Measurements from ENCODE around the gene LRP8. TPM values are rescaled to one million over a fixed set of nuclear protein-coding genes. Genes with fewer than 3 reads are reported as not detected.

The LRP8 gene
- polyA plus RNA-seq, 2 of the 4 experiments (the other 2 are of a cell fraction) = 32.6 to 46.1 TPM

DNA sequence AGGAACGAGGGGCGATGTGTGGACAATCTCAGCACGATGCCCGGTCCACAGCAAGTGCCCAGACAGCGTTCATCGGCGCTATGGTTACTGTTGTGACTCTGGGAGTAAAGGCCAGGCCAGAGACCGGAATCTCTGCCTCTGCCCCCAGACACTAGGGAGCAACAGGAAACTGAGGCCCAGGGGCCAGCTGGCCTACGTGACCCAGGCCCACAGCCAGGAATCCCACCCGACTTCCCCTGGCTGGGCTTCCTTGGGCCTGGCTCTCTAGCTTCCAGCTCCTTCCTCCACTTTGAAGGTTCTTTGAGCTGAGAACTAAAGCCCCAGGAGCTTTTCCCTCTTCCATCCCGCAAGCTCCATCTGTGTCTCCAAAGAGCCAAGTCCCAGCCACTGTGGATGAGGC lies 4.6 kb downstream of the LRP8 start:
- H3K9me3 ChIP-seq = no peaks in the 10 kb centered on the region
- no peak overlapping the region for H3K4me2 ChIP-seq
- DNase-seq (ENCODE audit: low read depth in 1 of 2, low spot score in 1 of 2) (no peak), ATAC-seq (no peak), FAIRE-seq (no peak)
- H3K4me1 ChIP-seq = peaks cover 15% of the 10 kb centered on the region
- POLR2A ChIA-PET = interaction anchor here (1.6 kb wide), 1 partner anchor 70 kb away, joined by 4 read pairs; no protein-coding TSS in a partner anchor
- TF ChIP-seq PHF8 (IDR thresholded peaks at IDR 0.05; ENCODE audit: borderline replicate concordance, low read depth) = no peak
- TF ChIP-seq RARB (CRISPR knock-in tag; IDR thresholded peaks at IDR 0.05) = no peak
- TF ChIP-seq BHLHE40 (IDR thresholded peaks at IDR 0.05; ENCODE audit: low read depth, low read length) = no peak
- no peak for TF ChIP-seq CTCF (IDR thresholded peaks at IDR 0.05)
- TF ChIP-seq HOXB13 (CRISPR knock-in tag; IDR thresholded peaks at IDR 0.05; ENCODE audit: low read depth) = no peak
- TF ChIP-seq HEYL (CRISPR knock-in tag; IDR thresholded peaks at IDR 0.05) = no peak
- no peak for TF ChIP-seq CHD4 (IDR thresholded peaks at IDR 0.05; ENCODE audit: borderline replicate concordance)
- TF ChIP-seq HDAC2 (IDR thresholded peaks at IDR 0.05) = no peak
- TF ChIP-seq EHF (CRISPR knock-in tag; IDR thresholded peaks at IDR 0.05) = no peak
- no peak for TF ChIP-seq EHMT2 (IDR thresholded peaks at IDR 0.05; ENCODE audit: low read depth)
- no peak for TF ChIP-seq CBX2 (IDR thresholded peaks at IDR 0.05; ENCODE audit: borderline replicate concordance, low read depth)
- no peak for TF ChIP-seq RFX5 (IDR thresholded peaks at IDR 0.05)
- TF ChIP-seq CHD2 (IDR thresholded peaks at IDR 0.05; ENCODE audit: low read length, partially characterized antibody) = no peak
- no peak for TF ChIP-seq TP53 (CRISPR knock-in tag; IDR thresholded peaks at IDR 0.05)
- no peak for TF ChIP-seq BCL3 (IDR thresholded peaks at IDR 0.05)
- no peak for TF ChIP-seq HES2 (IDR thresholded peaks at IDR 0.05)
- TF ChIP-seq HOXB5 (CRISPR knock-in tag; IDR thresholded peaks at IDR 0.05) = no peak
- 97% methylated on average over 9 of the region's 11 CpGs for WGBS (ENCODE audit: missing lambda C conversion rate)
- CTCF ChIA-PET = interaction anchor here (0.8 to 1.5 kb wide), 4 partner anchors 12 to 46 kb away, joined by 3 to 5 read pairs (median 3); no protein-coding TSS in a partner anchor
- H3K4me3 ChIP-seq = no peak overlapping the region
- H3K27ac ChIP-seq = no peak overlapping the region

DNA sequence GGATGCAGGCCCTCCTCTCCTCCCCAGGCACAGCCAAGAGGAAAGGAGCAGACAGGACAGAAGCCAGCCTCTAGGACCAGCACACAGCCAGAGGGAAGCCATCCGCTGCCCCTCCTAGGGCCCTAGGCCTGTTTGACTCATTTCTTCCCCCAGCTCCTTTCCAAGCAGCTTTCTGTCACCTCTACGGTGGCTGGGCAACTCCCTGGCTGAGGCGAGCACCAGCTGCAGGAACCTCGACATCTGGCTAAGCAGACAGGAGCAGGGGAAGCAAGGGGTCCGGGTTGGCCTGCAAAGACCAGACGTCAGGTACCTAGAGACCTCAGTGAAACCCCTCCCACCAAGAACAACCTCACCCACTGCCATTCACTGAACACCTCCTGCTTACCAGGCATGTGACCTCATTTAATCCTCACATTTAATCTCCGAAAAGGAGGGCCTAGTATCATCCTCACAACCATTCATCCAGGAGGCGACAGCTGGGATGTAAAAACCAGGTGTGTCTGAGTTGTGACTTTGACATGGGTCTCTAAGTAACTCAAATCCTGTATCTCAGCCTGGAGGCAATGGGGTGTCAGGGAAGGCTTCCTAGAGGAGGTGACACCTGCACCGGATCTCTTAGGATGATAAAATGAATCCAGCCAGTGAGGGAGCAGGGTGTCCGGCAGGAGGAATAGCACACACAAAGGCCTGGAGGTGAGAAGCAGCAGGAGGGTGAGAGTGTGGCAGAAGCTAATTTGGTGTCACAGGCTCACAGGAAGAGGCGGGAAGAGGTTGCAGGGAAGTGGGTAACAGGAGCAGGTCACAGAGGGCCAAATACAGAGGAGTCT lies 5.9 kb downstream of the LRP8 start:
- FAIRE-seq (no peak), DNase-seq (ENCODE audit: low read depth in 1 of 2, low spot score in 1 of 2) (no peak), ATAC-seq (no peak)
- ChIA-PET CTCF (interaction anchor here (1.0 kb wide), 1 partner anchor 43 kb away, joined by 3 read pairs; no protein-coding TSS in a partner anchor), POLR2A (no interaction called here)
- 0 out of 6 replicates have a peak overlapping the region, but pooled peaks of 1 of the 2 experiments have one; percentile 24 for H3K27ac ChIP-seq
- WGBS (ENCODE audit: missing lambda C conversion rate) = 73% methylated on average over 10 of the region's 11 CpGs
- H3K4me2 ChIP-seq = no peak overlapping the region
- peak; percentile 41 for TF ChIP-seq ZFP36 (IDR thresholded peaks at IDR 0.05; ENCODE audit: borderline replicate concordance, partially characterized antibody)
- no peak for TF ChIP-seq JUN (IDR thresholded peaks at IDR 0.05)
- no peak overlapping the region for H3K4me3 ChIP-seq
- no peaks in the 10 kb centered on the region for H3K9me3 ChIP-seq
- peaks cover 15% of the 10 kb centered on the region for H3K4me1 ChIP-seq

DNA sequence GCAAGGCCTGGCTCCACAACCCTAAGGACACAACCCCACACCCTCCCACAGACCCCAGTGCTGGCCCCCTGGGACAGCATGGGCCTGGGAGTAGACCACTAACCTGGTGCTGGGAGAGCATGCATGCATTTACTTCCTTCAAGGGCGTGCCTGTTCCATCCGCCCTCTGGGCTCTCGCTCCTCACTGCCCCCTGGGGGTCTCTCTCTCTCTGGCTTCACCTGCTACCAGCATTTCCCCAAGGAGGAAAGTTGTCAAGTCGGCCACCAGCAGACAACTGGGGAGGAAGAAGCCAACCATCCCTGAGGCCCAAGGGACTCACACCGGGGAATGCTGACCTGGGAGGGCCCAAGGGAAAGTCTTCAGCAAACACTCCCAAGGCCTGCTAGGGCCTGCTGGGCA lies 6.5 kb downstream of the LRP8 start:
- TF ChIP-seq RAD21 (conservative IDR thresholded peaks at IDR 0.05 in 1 of 2, IDR thresholded peaks at IDR 0.05 in 1 of 2) (0 out of 5 replicates have a peak, but pooled peaks of 1 of the 2 experiments have one; percentile 5), RFX5 (IDR thresholded peaks at IDR 0.05) (no peak), POLR2AphosphoS2 (conservative IDR thresholded peaks at IDR 0.05; ENCODE audit: low read length) (0 out of 2 replicates have a peak, but pooled peaks have one; percentile 36)
- POLR2A ChIA-PET = no interaction called here
- Histone ChIP-seq H3K9me3 (no peaks in the 10 kb centered on the region), H3K4me1 (peaks cover 15% of the 10 kb centered on the region), H3K4me3 (no peak overlapping the region), H3K4me2 (no peak overlapping the region), H3K27ac (0 out of 6 replicates have a peak overlapping the region, but pooled peaks of 1 of the 2 experiments have one; percentile 24)
- DNase-seq (ENCODE audit: low read depth in 1 of 2, low spot score in 1 of 2) (peak; percentile 17 to 26), FAIRE-seq (no peak), ATAC-seq (no peak)
- WGBS (ENCODE audit: missing lambda C conversion rate) = 79% methylated on average over 4 of the region's 5 CpGs
- CTCF ChIA-PET = interaction anchor here (1.2 kb wide), 1 partner anchor 72 kb away, joined by 3 read pairs; no protein-coding TSS in a partner anchor
